IMR-90 (cell line): Measurements from ENCODE around the gene GDPD1. TPM values are rescaled to one million over a fixed set of nuclear protein-coding genes. Genes with fewer than 3 reads are reported as not detected.
A peak's percentile ranks its signal among the peaks of the same experiment; 100 is the strongest.

Experiments used
- ATAC-seq: fragments of 200-7000 bp; cut with Tn5 transposase; 2 replicates; pipeline ENCODE4 v1.9.1; 2020; ENCODE audit warnings: low read depth, mild to moderate bottlenecking, moderate library complexity
- BruUV-seq: library from RNA; stranded (reverse); fragments of 400-500 nt; replicated peaks from 2 replicates; lab custom pipeline; 2021; lab: Mats Ljungman, UMichigan
- CTCF ChIA-PET: fragments of 300-600 bp; formaldehyde crosslinking; extraction: SDS; loops from one replicate; lab custom pipeline; 2021; ENCODE audit warnings: antibody characterized with exemption; lab: Yijun Ruan, JAX
- POLR2A ChIA-PET: fragments of 300-600 bp; sonication (Branson Sonifier 250); formaldehyde crosslinking; loops from one replicate; lab custom pipeline; 2022; ENCODE audit warnings: antibody characterized with exemption; ENCODE audit not compliant: unreplicated experiment; lab: Charles Lee
- DNase-seq: peaks from one replicate; pipeline ENCODE4 v3.0.0; 2013
- H2AFZ ChIP-seq: replicated peaks from 2 replicates; pipeline ENCODE3; 2013; ENCODE audit warnings: low read length, mild to moderate bottlenecking; ENCODE audit not compliant: poor library complexity
- H2AK5ac ChIP-seq: 2 replicates; pipeline ENCODE4 v1.6.1; 2013; ENCODE audit warnings: low read depth, low read length, inconsistent platforms
- H2AK9ac ChIP-seq: replicated peaks from 2 replicates; pipeline ENCODE3; 2013; ENCODE audit warnings: mild to moderate bottlenecking, low read depth, low read length, moderate library complexity; ENCODE audit not compliant: poor library complexity
- H2BK120ac ChIP-seq: 2 replicates; pipeline ENCODE4 v1.6.1; 2013; ENCODE audit warnings: low read depth, low read length, inconsistent platforms
- H2BK15ac ChIP-seq: 3 replicates; pipeline ENCODE4 v1.6.1; 2013; ENCODE audit warnings: low read depth, low read length, inconsistent platforms
- H2BK20ac ChIP-seq: 2 replicates; pipeline ENCODE4 v1.6.1; 2013; ENCODE audit warnings: low read depth, mild to moderate bottlenecking, inconsistent platforms, low read length, moderate library complexity
- H2BK5ac ChIP-seq: 2 replicates; pipeline ENCODE4 v1.6.1; 2013; ENCODE audit warnings: mild to moderate bottlenecking, low read depth, low read length, inconsistent platforms; ENCODE audit not compliant: poor library complexity, severe bottlenecking
- H3K14ac ChIP-seq: replicated peaks from 2 replicates; pipeline ENCODE4 v1.6.1; 2013; ENCODE audit warnings: low read depth, low read length, inconsistent platforms
- H3K18ac ChIP-seq: 2 replicates; pipeline ENCODE4 v1.6.1; 2013; ENCODE audit warnings: low read depth, low read length, control low read depth
- H3K23ac ChIP-seq: 2 replicates; pipeline ENCODE4 v1.6.1; 2013; ENCODE audit warnings: low read depth, low read length, inconsistent platforms
- H3K27ac ChIP-seq: 2 replicates; pipeline ENCODE4 v1.5.1; 2013; ENCODE audit warnings: mild to moderate bottlenecking, control low read depth, low read length; ENCODE audit not compliant: insufficient read depth
- H3K27me3 ChIP-seq: 2 replicates; pipeline ENCODE4 v1.6.1; 2013; ENCODE audit warnings: low read length; ENCODE audit not compliant: control insufficient read depth, insufficient read depth
- H3K36me3 ChIP-seq: 2 replicates; pipeline ENCODE4 v1.6.1; 2013; ENCODE audit warnings: low read length, mixed read lengths; ENCODE audit not compliant: control insufficient read depth, insufficient read depth
- H3K4ac ChIP-seq: 2 replicates; pipeline ENCODE4 v1.6.1; 2013; ENCODE audit warnings: low read depth, low read length, inconsistent platforms
- H3K4me1 ChIP-seq: 2 replicates; pipeline ENCODE4 v1.6.1; 2013; ENCODE audit warnings: low read length, mixed read lengths; ENCODE audit not compliant: control insufficient read depth, insufficient read depth
- H3K4me2 ChIP-seq: 2 replicates; pipeline ENCODE4 v1.6.1; 2013; ENCODE audit warnings: low read depth, mild to moderate bottlenecking, control low read depth, low read length, moderate library complexity
- H3K4me3 ChIP-seq: 2 replicates; pipeline ENCODE4 v1.5.1; 2013; ENCODE audit warnings: low read depth, mild to moderate bottlenecking, control low read depth, low read length, moderate library complexity; ENCODE audit not compliant: insufficient read depth
- H3K56ac ChIP-seq: 2 replicates; pipeline ENCODE4 v1.6.1; 2013; ENCODE audit warnings: low read length, inconsistent platforms; ENCODE audit not compliant: insufficient read depth; ENCODE audit errors: extremely low read depth
- H3K79me1 ChIP-seq, 2 experiments: 2 replicates each; pipeline ENCODE4 v1.6.1; 2013; ENCODE audit warnings: low read length in 2 of 2, inconsistent platforms in 1 of 2, low read depth in 1 of 2
- H3K9ac ChIP-seq: 2 replicates; pipeline ENCODE4 v1.6.1; 2013; ENCODE audit warnings: low read depth, low read length, control low read depth
- H3K9me1 ChIP-seq: 2 replicates; pipeline ENCODE4 v1.6.1; 2013; ENCODE audit warnings: low read length, inconsistent platforms; ENCODE audit not compliant: insufficient read depth
- H3K9me3 ChIP-seq: 2 replicates; pipeline ENCODE4 v1.6.1; 2013; ENCODE audit warnings: low read length; ENCODE audit not compliant: control insufficient read depth, insufficient read depth
- H4K20me1 ChIP-seq: 2 replicates; pipeline ENCODE4 v1.6.1; 2013; ENCODE audit warnings: low read length, inconsistent platforms; ENCODE audit not compliant: insufficient read depth
- H4K5ac ChIP-seq: 2 replicates; pipeline ENCODE4 v1.6.1; 2013; ENCODE audit warnings: mild to moderate bottlenecking, low read depth, low read length, control low read depth
- H4K8ac ChIP-seq, 2 experiments: 2 replicates each; pipeline ENCODE4 v1.6.1; 2013; ENCODE audit warnings: low read depth in 2 of 2, low read length in 2 of 2, control low read depth in 1 of 2, inconsistent platforms in 1 of 2
- H4K91ac ChIP-seq: 2 replicates; pipeline ENCODE4 v1.6.1; 2013; ENCODE audit warnings: low read depth, low read length, inconsistent platforms; ENCODE audit not compliant: insufficient read depth
- CEBPB ChIP-seq: IDR thresholded peaks from 2 replicates; pipeline ENCODE4 v1.6.1; 2012; ENCODE audit warnings: low read depth, low read length, improper control_type of control experiment
- CHD1 ChIP-seq: IDR thresholded peaks from 2 replicates; pipeline ENCODE4 v1.6.1; 2012; ENCODE audit warnings: low read depth, low read length, improper control_type of control experiment
- CTCF ChIP-seq: conservative IDR thresholded peaks from 2 replicates; pipeline ENCODE4 v1.5.1; 2012; ENCODE audit warnings: mild to moderate bottlenecking, low read depth, low read length, improper control_type of control experiment
- FOS ChIP-seq: fragments of 150-350 bp; IDR thresholded peaks from 2 replicates; pipeline ENCODE4 v1.6.1; 2016; ENCODE audit warnings: low read depth, low read length
- MAFK ChIP-seq: IDR thresholded peaks from 2 replicates; pipeline ENCODE4 v1.6.1; 2012; ENCODE audit warnings: low read depth, low read length, improper control_type of control experiment
- MAZ ChIP-seq: IDR thresholded peaks from 2 replicates; pipeline ENCODE4 v1.6.1; 2012; ENCODE audit warnings: low read depth, mild to moderate bottlenecking, low read length, improper control_type of control experiment, moderate library complexity, borderline replicate concordance
- MXI1 ChIP-seq: IDR thresholded peaks from 2 replicates; pipeline ENCODE4 v1.6.1; 2012; ENCODE audit warnings: low read depth, mild to moderate bottlenecking, low read length, moderate library complexity, borderline replicate concordance
- NFE2L2 ChIP-seq: fragments of 150-350 bp; IDR thresholded peaks from 2 replicates; pipeline ENCODE4 v1.6.1; 2016; ENCODE audit warnings: low read depth, mild to moderate bottlenecking, low read length
- RCOR1 ChIP-seq: IDR thresholded peaks from 2 replicates; pipeline ENCODE4 v1.6.1; 2012; ENCODE audit warnings: mild to moderate bottlenecking, low read length, improper control_type of control experiment; ENCODE audit not compliant: insufficient replicate concordance
- WGBS, 2 experiments: methylation state at CpG; one replicate each; pipeline versions ENCODE4 v1.1.5 to v1.1.7; 2013; ENCODE audit warnings: missing lambda C conversion rate in 2 of 2; ENCODE audit not compliant: insufficient read length in 1 of 2; ENCODE audit errors: extremely low coverage in 2 of 2; 5-methylcytosine and 5-hydroxymethylcytosine counted together
- dilution Hi-C: fragments of 300-500 bp; cut with HindIII; formaldehyde crosslinking; loops from one replicate; pipeline ENCODE4 v1.14.3; 2018; ENCODE audit warnings: low sequenced_read_pairs; ENCODE audit not compliant: unreplicated experiment
- in situ Hi-C: fragments of 300-500 bp; cut with MboI; formaldehyde crosslinking; loops from 3 replicates; pipeline ENCODE4 v1.14.3; 2019; ENCODE audit warnings: low sequenced_read_pairs, inconsistent platforms, mixed read lengths
- intact Hi-C: fragments of 100-400 bp; cut with micrococcal nuclease; formaldehyde crosslinking; loops from 2 replicates; pipeline ENCODE4 v1.10.0; 2022
- polyA plus RNA-seq, 3 experiments: library from polyadenylated mRNA; depleted of rRNA; stranded (reverse); fragments of >200 nt; gene quantifications; 2 replicates each; pipeline ENCODE4 v1.2.3, GENCODE V29; 2012; ENCODE audit warnings: low replicate concordance in 1 of 3
- total RNA-seq: library from RNA; depleted of rRNA; stranded (reverse); fragments of >200 nt; gene quantifications from 2 replicates; pipeline ENCODE4 v1.2.3, GENCODE V29; 2012

GDPD1 gene
- total and polyA plus RNA-seq, 2 of the 4 experiments (the other 2 are of a cell fraction), result 0.72 to 0.84 TPM

- Histone ChIP-seq H3K9me1 (no peaks in the 10 kb centered on the region), H2AFZ (no peak overlapping the region)
- in situ Hi-C loops, result loop anchor here (5.0 kb wide), 1 partner anchor 132 kb away; no protein-coding TSS in a partner anchor
Observed at GRCh38 chr17:59310263-59310920, 90.1 kb downstream of the GDPD1 start.

More at GRCh38 chr17:59310263-59310920, 90.1 kb downstream of the GDPD1 start:
- TF ChIP-seq MAFK (peak; percentile 92), MAZ (no peak), CHD1 (no peak), NFE2L2 (no peak), CTCF (no peak), RCOR1 (no peak), FOS (no peak), CEBPB (no peak), MXI1 (no peak)
- no peak overlapping the region for H4K8ac ChIP-seq
- no peaks in the 10 kb centered on the region for H3K9me3 ChIP-seq
- no peak overlapping the region for H3K27ac ChIP-seq
- H2BK120ac ChIP-seq, result no peak overlapping the region
- H3K36me3 ChIP-seq, result no peaks in the 10 kb centered on the region
- no peak overlapping the region for H3K4me2 ChIP-seq
- H3K14ac ChIP-seq, result no peak overlapping the region
- H3K79me1 ChIP-seq, result no peaks in the 10 kb centered on the region
- no peak overlapping the region for H4K5ac ChIP-seq
- no peak overlapping the region for H3K4ac ChIP-seq
- intact Hi-C loops, result loop anchor here (2.0 to 10.0 kb wide), 2 partner anchors 90 to 724 kb away; partner anchors contain the start of gene GDPD1
- no peaks in the 10 kb centered on the region for H3K4me1 ChIP-seq
- no peak overlapping the region for H3K9ac ChIP-seq
- H2BK5ac ChIP-seq, result no peak overlapping the region
- no peak overlapping the region for H2BK20ac ChIP-seq
- 100% methylated on average over 1 of the region's 6 CpGs; no CpG with 5 or more reads in 1 of the 2 experiments for WGBS, 2 experiments
- H2AK5ac ChIP-seq, result no peak overlapping the region
- BruUV-seq, result no TSS peak
- H4K91ac ChIP-seq, result no peak overlapping the region
- ChIA-PET POLR2A (no interaction called here), CTCF (interaction anchor here (0.6 to 1.7 kb wide), 9 partner anchors 25 to 698 kb away, joined by 3 to 15 read pairs (median 3); partner anchors contain the start of gene DHX40)
- dilution Hi-C loops, result no loop called here
- H2BK15ac ChIP-seq, result no peak overlapping the region
- ATAC-seq (no peak), DNase-seq (no peak)
- H3K4me3 ChIP-seq, result no peak overlapping the region
- H3K27me3 ChIP-seq, result no peaks in the 10 kb centered on the region
- no peak overlapping the region for H2AK9ac ChIP-seq
- H4K20me1 ChIP-seq, result no peaks in the 10 kb centered on the region
- H3K18ac ChIP-seq, result no peak overlapping the region
- H3K23ac ChIP-seq, result no peak overlapping the region
- no peak overlapping the region for H3K56ac ChIP-seq
